SK-N-SH (cell line): ENCODE measurements around the gene ENHO. TPM values are rescaled to one million over a fixed set of nuclear protein-coding genes. Genes with fewer than 3 reads are reported as not detected.

Experiments
- CTCF ChIA-PET: fragments of 300-600, 350-600 bp; formaldehyde crosslinking; extraction: SDS; loops from one replicate; lab custom pipeline; 2021; lab: Yijun Ruan, JAX
- POLR2A ChIA-PET: fragments of 350-600 bp; sonication (Branson Sonifier 250); formaldehyde crosslinking; extraction: SDS; loops from one replicate; lab custom pipeline; 2020; ENCODE audit warnings: antibody characterized with exemption, inconsistent platforms; lab: Yijun Ruan, JAX
- DNase-seq: peaks from one replicate; pipeline ENCODE4 v3.0.0; 2012
- H2AFZ ChIP-seq: fragments of 200-600 bp; sonication (generic); 2 replicates; pipeline ENCODE4 v1.8.1; 2016; ENCODE audit warnings: antibody characterized with exemption, mild to moderate bottlenecking, low read depth
- H3F3A ChIP-seq: fragments of 200-600 bp; sonication (generic); replicated peaks from 2 replicates; pipeline ENCODE3; 2016; ENCODE audit warnings: antibody characterized with exemption, mild to moderate bottlenecking; ENCODE audit not compliant: insufficient read depth
- H3K27ac ChIP-seq, 2 experiments: fragments of 200-500 bp in 1 of 2; fragments of 200-600 bp in 1 of 2; sonication (Bioruptor generic) in 1 of 2; sonication (generic), shearing (Covaris generic) in 1 of 2; 2 replicates each; pipeline versions ENCODE4 v1.5.1 to v1.6.1; 2014 to 2016; ENCODE audit warnings: low read depth in 2 of 2, inconsistent platforms in 1 of 2, low read length in 1 of 2, mild to moderate bottlenecking in 1 of 2, mixed read lengths in 1 of 2
- H3K27me3 ChIP-seq: fragments of 200-600 bp; sonication (generic), shearing (Covaris generic); 2 replicates; pipeline ENCODE4 v1.6.1; 2016; ENCODE audit warnings: mixed run types; ENCODE audit not compliant: insufficient read depth
- H3K36me3 ChIP-seq, 2 experiments: fragments of 200-500 bp in 1 of 2; fragments of 200-600 bp in 1 of 2; sonication (Bioruptor generic) in 1 of 2; sonication (generic) in 1 of 2; replicated peaks in 1 of 2; 2 replicates each; pipeline versions ENCODE3 to v1.5.1; 2014 to 2016; ENCODE audit warnings: low read length in 1 of 2, mild to moderate bottlenecking in 1 of 2; ENCODE audit not compliant: insufficient read depth in 2 of 2, control insufficient read depth in 1 of 2
- H3K4me1 ChIP-seq, 2 experiments: fragments of 200-500 bp in 1 of 2; fragments of 200-600 bp in 1 of 2; sonication (Bioruptor generic) in 1 of 2; sonication (generic), shearing (Covaris generic) in 1 of 2; 2 replicates each; pipeline versions ENCODE4 v1.5.1 to v1.6.1; 2014 to 2016; ENCODE audit warnings: low read depth in 1 of 2, low read length in 1 of 2, mixed run types in 1 of 2; ENCODE audit not compliant: insufficient read depth in 2 of 2, control insufficient read depth in 1 of 2
- H3K4me2 ChIP-seq: fragments of 200-600 bp; sonication (generic), shearing (Covaris generic); 2 replicates; pipeline ENCODE4 v1.6.1; 2017; ENCODE audit warnings: mixed run types
- H3K4me3 ChIP-seq, 2 experiments: fragments of 200-500 bp in 1 of 2; fragments of 200-600 bp in 1 of 2; sonication (Bioruptor generic) in 1 of 2; sonication (generic), shearing (Covaris generic) in 1 of 2; 2 replicates each; pipeline versions ENCODE4 v1.5.1 to v1.8.1; 2014 to 2016; ENCODE audit warnings: low read depth in 2 of 2, inconsistent platforms in 1 of 2, low read length in 1 of 2, mild to moderate bottlenecking in 1 of 2, mixed read lengths in 1 of 2, moderate library complexity in 1 of 2
- H3K79me2 ChIP-seq: fragments of 200-600 bp; sonication (generic); 2 replicates; pipeline ENCODE4 v1.8.1; 2017; ENCODE audit warnings: mild to moderate bottlenecking; ENCODE audit not compliant: insufficient read depth
- H3K9ac ChIP-seq: fragments of 200-600 bp; sonication (generic); 2 replicates; pipeline ENCODE4 v1.6.1; 2017; ENCODE audit warnings: mixed run types
- H3K9me2 ChIP-seq: fragments of 200-600 bp; sonication (generic); 2 replicates; pipeline ENCODE4 v1.6.1; 2017; ENCODE audit warnings: mixed run types
- H3K9me3 ChIP-seq: fragments of 200-600 bp; sonication (generic); 2 replicates; pipeline ENCODE4 v1.6.1; 2017; ENCODE audit warnings: mixed run types, mild to moderate bottlenecking, moderate library complexity
- H4K20me1 ChIP-seq: fragments of 200-600 bp; sonication (generic); 2 replicates; pipeline ENCODE4 v1.6.1; 2017; ENCODE audit warnings: mild to moderate bottlenecking, mixed run types; ENCODE audit not compliant: insufficient read depth
- CTCF ChIP-seq: fragments of 200-600 bp; sonication (generic); IDR thresholded peaks from 2 replicates; pipeline ENCODE4 v1.6.1; 2017; ENCODE audit warnings: antibody characterized with exemption, mild to moderate bottlenecking, moderate library complexity
- ELF1 ChIP-seq: IDR thresholded peaks from 2 replicates; pipeline ENCODE4 v1.4.0; 2012
- FOXJ3 ChIP-seq: sonication (generic); formaldehyde crosslinking; IDR thresholded peaks from 2 replicates; pipeline ENCODE4 v1.5.1; 2020; ENCODE audit warnings: mild to moderate bottlenecking, missing genetic modification reagents
- FOXM1 ChIP-seq: IDR thresholded peaks from 2 replicates; pipeline ENCODE4 v1.4.0; 2012; ENCODE audit warnings: low read depth, mild to moderate bottlenecking
- GATA2 ChIP-seq: sonication (generic); formaldehyde crosslinking; IDR thresholded peaks from 2 replicates; pipeline ENCODE4 v1.5.0; 2020; ENCODE audit warnings: mild to moderate bottlenecking, missing genetic modification reagents
- MAX ChIP-seq: IDR thresholded peaks from 2 replicates; pipeline ENCODE4 v1.4.0; 2012; ENCODE audit warnings: low read depth
- MEF2A ChIP-seq: IDR thresholded peaks from 2 replicates; pipeline ENCODE4 v1.4.0; 2012; ENCODE audit warnings: low read depth, borderline replicate concordance
- POLR2AphosphoS5 ChIP-seq: IDR thresholded peaks from 2 replicates; pipeline ENCODE4 v1.6.1; 2012; ENCODE audit warnings: low read depth, low read length
- REST ChIP-seq: IDR thresholded peaks from 2 replicates; pipeline ENCODE4 v1.6.1; 2012; ENCODE audit warnings: mild to moderate bottlenecking, low read depth, low read length, moderate library complexity
- RFX5 ChIP-seq: IDR thresholded peaks from 2 replicates; pipeline ENCODE4 v1.6.1; 2012; ENCODE audit warnings: mild to moderate bottlenecking, improper control_type of control experiment, low read length
- SIN3A ChIP-seq: IDR thresholded peaks from 2 replicates; pipeline ENCODE4 v1.6.1; 2012; ENCODE audit warnings: low read depth, mild to moderate bottlenecking, low read length, moderate library complexity, borderline replicate concordance
- SMC3 ChIP-seq: IDR thresholded peaks from 2 replicates; pipeline ENCODE4 v1.6.1; 2012; ENCODE audit warnings: low read depth, low read length, improper control_type of control experiment
- TAF1 ChIP-seq: IDR thresholded peaks from 2 replicates; pipeline ENCODE4 v1.6.1; 2012; ENCODE audit warnings: low read depth, mild to moderate bottlenecking, low read length, moderate library complexity, borderline replicate concordance
- TCF12 ChIP-seq: IDR thresholded peaks from 2 replicates; pipeline ENCODE4 v1.4.0; 2012
- TEAD4 ChIP-seq: IDR thresholded peaks from 2 replicates; pipeline ENCODE4 v1.4.0; 2012; ENCODE audit warnings: mild to moderate bottlenecking, borderline replicate concordance; ENCODE audit not compliant: insufficient read depth
- USF1 ChIP-seq: IDR thresholded peaks from 2 replicates; pipeline ENCODE4 v1.4.0; 2012; ENCODE audit warnings: low read depth, borderline replicate concordance
- WGBS: methylation state at CpG from one replicate; pipeline ENCODE4 v1.1.6; 2017; ENCODE audit warnings: low lambda C conversion rate; 5-methylcytosine and 5-hydroxymethylcytosine counted together
- polyA plus RNA-seq, 3 experiments: library from polyadenylated mRNA; depleted of rRNA; stranded (reverse); fragments of >200 nt; gene quantifications; 2 replicates each; pipeline ENCODE4 v1.2.3, GENCODE V29; 2012

Gene ENHO
- polyA plus RNA-seq, 1 of the 3 experiments (the other 2 are of a cell fraction), result 1.5 TPM

- POLR2A ChIA-PET, result no interaction called here
- WGBS, result 60% methylated on average over 1 of the region's 2 CpGs
These were observed 30.2 kb upstream of the ENHO start for GRCh38 chr9:34552986-34553385.

GRCh38 chr9:34552606-34552981 lies 29.8 kb upstream of the ENHO start:
- Histone ChIP-seq H3K9me3 (no peaks in the 10 kb centered on the region), H3K36me3 (no peaks in the 10 kb centered on the region), H3K27me3 (no peaks in the 10 kb centered on the region; the same call in 1 of the 2 replicates), H3F3A (no peaks in the 10 kb centered on the region), H3K9me2 (no peaks in the 10 kb centered on the region), H4K20me1 (no peaks in the 10 kb centered on the region), H3K9ac (no peak overlapping the region), H3K4me3 (no peak overlapping the region), H3K27ac (no peak overlapping the region; a peak in 1 of 4 replicates), H2AFZ (no peak overlapping the region), H3K4me1 (peaks cover 0 to 73% of the 10 kb centered on the region in 2 experiments; a peak in 1 of 4 replicates), H3K4me2 (no peak overlapping the region), H3K79me2 (no peaks in the 10 kb centered on the region)
- ChIA-PET CTCF (interaction anchor here (1.2 to 18.0 kb wide), 4 partner anchors 28 to 149 kb away, joined by 4 to 507 read pairs (median 68); partner anchors contain the start of gene CNTFR), POLR2A (no interaction called here)
- no peak for DNase-seq
- WGBS, result 89% methylated on average over 13 of the region's 13 CpGs
- TF ChIP-seq RFX5 (no peak), ELF1 (no peak), TCF12 (no peak), TEAD4 (no peak), POLR2AphosphoS5 (no peak), REST (no peak), FOXJ3 (CRISPR knock-in tag) (no peak), SIN3A (no peak), USF1 (no peak), FOXM1 (no peak), SMC3 (no peak), MEF2A (no peak), TAF1 (no peak)

More at GRCh38 chr9:34552986-34553385, 30.2 kb upstream of the ENHO start:
- H3K27me3 ChIP-seq, result no peaks in the 10 kb centered on the region; the same call in 1 of the 2 replicates
- no peak overlapping the region for H3K9ac ChIP-seq
- H3F3A ChIP-seq, result no peaks in the 10 kb centered on the region
- no peaks in the 10 kb centered on the region for H3K9me2 ChIP-seq
- H3K27ac ChIP-seq, result peak overlapping the region in 1 of 2 experiments; percentile 91; a peak in 2 of 4 replicates
- H3K4me2 ChIP-seq, result no peak overlapping the region
- no peak for TF ChIP-seq TEAD4
- no peak for TF ChIP-seq CTCF
- no peak for TF ChIP-seq GATA2 (CRISPR knock-in tag)
- TF ChIP-seq MAX, result no peak
- no peak for TF ChIP-seq USF1
- no peak overlapping the region for H2AFZ ChIP-seq
- H3K4me3 ChIP-seq, result no peak overlapping the region
- no peaks in the 10 kb centered on the region for H4K20me1 ChIP-seq
- H3K79me2 ChIP-seq, result no peaks in the 10 kb centered on the region
- CTCF ChIA-PET, result interaction anchor here (0.6 to 18.0 kb wide), 5 partner anchors 29 to 184 kb away, joined by 3 to 507 read pairs (median 4); partner anchors contain the start of gene CNTFR
- peak; percentile 19 for DNase-seq
- H3K9me3 ChIP-seq, result no peaks in the 10 kb centered on the region
- peaks cover 0 to 74% of the 10 kb centered on the region in 2 experiments; a peak in 1 of 4 replicates for H3K4me1 ChIP-seq
- no peaks in the 10 kb centered on the region for H3K36me3 ChIP-seq
